H1 (cell line): ENCODE measurements around the gene SLC2A5.

Experiments
- BACH1 ChIP-seq: IDR thresholded peaks from 2 replicates; pipeline ENCODE4 v1.6.1; 2012; ENCODE audit warnings: low read length, improper control_type of control experiment
- CBX5 ChIP-seq: fragments of 300-800, 300-1000 bp; sonication (generic); IDR thresholded peaks from 2 replicates; pipeline ENCODE4 v1.7.1; 2016; ENCODE audit warnings: antibody characterized with exemption, low read length, low read depth
- CREB1 ChIP-seq: IDR thresholded peaks from 2 replicates; pipeline ENCODE4 v1.6.1; 2012; ENCODE audit warnings: inconsistent platforms
- EP300 ChIP-seq, 2 experiments: IDR thresholded peaks; 1 replicate in 1 of 2; 2 replicates in 1 of 2; pipeline ENCODE4 v1.6.1; 2011 to 2012; ENCODE audit warnings: low read depth in 2 of 2, low read length in 2 of 2, mild to moderate bottlenecking in 2 of 2, borderline replicate concordance in 1 of 2, inconsistent platforms in 1 of 2, moderate library complexity in 1 of 2
- FOSL1 ChIP-seq: IDR thresholded peaks from 2 replicates; pipeline ENCODE4 v1.6.1; 2011; ENCODE audit warnings: mild to moderate bottlenecking, low read depth, low read length, moderate library complexity; ENCODE audit not compliant: insufficient read depth
- GTF2F1 ChIP-seq: IDR thresholded peaks from 2 replicates; pipeline ENCODE4 v1.6.1; 2012; ENCODE audit warnings: low read depth, low read length, improper control_type of control experiment, borderline replicate concordance
- POLR2A ChIP-seq, 2 experiments: IDR thresholded peaks; 1 replicate in 1 of 2; 2 replicates in 1 of 2; pipeline ENCODE4 v1.6.1; 2011; ENCODE audit warnings: low read depth in 2 of 2, low read length in 2 of 2, mild to moderate bottlenecking in 2 of 2; ENCODE audit errors: control extremely low read depth in 1 of 2
- SP2 ChIP-seq: IDR thresholded peaks from 2 replicates; pipeline ENCODE4 v1.6.1; 2012; ENCODE audit warnings: mild to moderate bottlenecking, low read length, inconsistent platforms
- TAF1 ChIP-seq: IDR thresholded peaks from 2 replicates; pipeline ENCODE4 v1.6.1; 2011; ENCODE audit warnings: mild to moderate bottlenecking, low read depth, low read length
- TEAD4 ChIP-seq: IDR thresholded peaks from 2 replicates; pipeline ENCODE4 v1.6.1; 2012; ENCODE audit warnings: low read depth, low read length, inconsistent platforms, mixed read lengths
- ZNF274 ChIP-seq: IDR thresholded peaks from 2 replicates; pipeline ENCODE4 v1.7.0; 2012; ENCODE audit warnings: low read length, borderline replicate concordance; ENCODE audit errors: extremely low read depth
- TF ChIP-seq, protein P1 (sequence below), 3 experiments: IDR thresholded peaks; 1 replicate in 2 of 3; 2 replicates in 1 of 3; pipeline versions ENCODE4 v1.5.1 to v1.6.1; 2011; ENCODE audit warnings: low read length in 3 of 3, mild to moderate bottlenecking in 3 of 3, inconsistent platforms in 2 of 3, low read depth in 1 of 3, moderate library complexity in 1 of 3; ENCODE audit not compliant: insufficient read depth in 1 of 3; ENCODE audit errors: control extremely low read depth in 1 of 3

DNA sequence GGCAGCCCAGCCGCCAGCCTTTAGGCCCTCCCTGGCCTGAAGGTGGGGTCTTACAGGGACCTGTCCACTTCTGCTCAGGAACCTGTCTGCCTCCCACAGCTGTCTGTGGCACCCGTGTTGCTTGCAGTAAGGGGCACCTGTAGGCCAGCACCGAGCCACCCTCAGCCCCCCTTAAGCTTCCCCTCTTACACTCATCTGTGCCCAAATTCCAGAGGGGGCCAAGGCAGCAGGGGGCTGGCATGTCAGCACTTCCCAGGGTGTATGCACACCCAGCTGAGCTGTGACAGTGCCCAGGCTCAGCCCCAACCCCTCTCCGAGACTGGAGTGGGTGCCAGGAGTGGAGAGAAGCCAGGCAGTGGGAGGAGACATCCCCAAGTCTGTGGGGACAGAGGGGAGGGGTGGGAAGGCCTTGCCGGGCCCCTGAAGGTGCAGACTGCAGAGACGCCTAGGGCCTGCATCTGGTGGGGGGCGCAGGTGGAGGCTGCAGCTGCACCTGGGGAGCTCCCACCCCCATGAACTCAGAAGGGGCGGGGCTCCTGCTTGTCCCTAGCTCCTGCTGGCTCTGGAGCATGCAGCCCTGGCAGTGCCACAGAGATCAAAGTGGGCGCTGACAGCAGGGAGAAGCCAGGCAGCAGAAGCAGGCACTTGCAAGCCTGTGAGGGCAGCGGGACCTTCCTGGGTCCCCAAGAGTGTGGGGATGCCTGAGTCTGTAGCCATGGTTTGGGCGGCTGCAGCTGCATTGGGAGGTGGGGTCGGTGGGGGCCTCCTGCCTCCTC, 37.8 kb downstream of the SLC2A5 start:
- TF ChIP-seq CREB1: no peak
- TF ChIP-seq SP2: no peak
- TF ChIP-seq, protein P1, sequence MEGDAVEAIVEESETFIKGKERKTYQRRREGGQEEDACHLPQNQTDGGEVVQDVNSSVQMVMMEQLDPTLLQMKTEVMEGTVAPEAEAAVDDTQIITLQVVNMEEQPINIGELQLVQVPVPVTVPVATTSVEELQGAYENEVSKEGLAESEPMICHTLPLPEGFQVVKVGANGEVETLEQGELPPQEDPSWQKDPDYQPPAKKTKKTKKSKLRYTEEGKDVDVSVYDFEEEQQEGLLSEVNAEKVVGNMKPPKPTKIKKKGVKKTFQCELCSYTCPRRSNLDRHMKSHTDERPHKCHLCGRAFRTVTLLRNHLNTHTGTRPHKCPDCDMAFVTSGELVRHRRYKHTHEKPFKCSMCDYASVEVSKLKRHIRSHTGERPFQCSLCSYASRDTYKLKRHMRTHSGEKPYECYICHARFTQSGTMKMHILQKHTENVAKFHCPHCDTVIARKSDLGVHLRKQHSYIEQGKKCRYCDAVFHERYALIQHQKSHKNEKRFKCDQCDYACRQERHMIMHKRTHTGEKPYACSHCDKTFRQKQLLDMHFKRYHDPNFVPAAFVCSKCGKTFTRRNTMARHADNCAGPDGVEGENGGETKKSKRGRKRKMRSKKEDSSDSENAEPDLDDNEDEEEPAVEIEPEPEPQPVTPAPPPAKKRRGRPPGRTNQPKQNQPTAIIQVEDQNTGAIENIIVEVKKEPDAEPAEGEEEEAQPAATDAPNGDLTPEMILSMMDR (IDR thresholded peaks at IDR 0.05; ENCODE audit: control extremely low read depth in 1 of 3, insufficient read depth in 1 of 3, low read depth in 1 of 3, low read length in 3 of 3): no peak
- TF ChIP-seq TAF1: no peak
- TF ChIP-seq POLR2A (IDR thresholded peaks at IDR 0.05; ENCODE audit: control extremely low read depth in 1 of 2, low read depth in 2 of 2, low read length in 2 of 2): no peak
- TF ChIP-seq GTF2F1: no peak
- TF ChIP-seq TEAD4: no peak
- TF ChIP-seq BACH1: no peak
- TF ChIP-seq ZNF274: no peak
- no peak for TF ChIP-seq FOSL1
- TF ChIP-seq CBX5: no peak
- TF ChIP-seq EP300 (IDR thresholded peaks at IDR 0.05; ENCODE audit: borderline replicate concordance in 1 of 2, low read depth in 2 of 2, low read length in 2 of 2): no peak
